Mesenteric fat pad (tissue), 1 donor: ENCODE data around the gene TGFB2. TPM values are rescaled to one million over a fixed set of nuclear protein-coding genes. Genes with fewer than 3 reads are reported as not detected.
"Not testable (repeated sequence)": the region's sequence is repeated elsewhere in the genome, so short reads cannot be mapped to it uniquely, and the experiment has no call there.

Experiments used
- DNase-seq: peaks from one replicate; pipeline ENCODE4 v3.0.0-alpha.2; 2020; ENCODE audit warnings: low spot score
- long read RNA-seq: library from polyadenylated mRNA; unstranded; transcript quantifications from one replicate; pipeline ENCODE4 v2.0.0, GENCODE V29; 2020
- total RNA-seq: library from RNA; stranded (reverse); fragmentation: NEBNext Ultra II Directional; extraction: Animal tissue kit (Norgen Biotek cat#: 25700); gene quantifications from one replicate; pipeline ENCODE4 v1.2.1, GENCODE V29; 2021
- donor health status: DM: yes; HTN: yes; CAD: no.

Gene TGFB2
- 1.6 TPM for total RNA-seq
- long read RNA-seq, partial matches to known transcripts: 0 of 1 reads
- long read RNA-seq, other reads (novel, unspliced or antisense): 1 of 1 reads

DNA sequence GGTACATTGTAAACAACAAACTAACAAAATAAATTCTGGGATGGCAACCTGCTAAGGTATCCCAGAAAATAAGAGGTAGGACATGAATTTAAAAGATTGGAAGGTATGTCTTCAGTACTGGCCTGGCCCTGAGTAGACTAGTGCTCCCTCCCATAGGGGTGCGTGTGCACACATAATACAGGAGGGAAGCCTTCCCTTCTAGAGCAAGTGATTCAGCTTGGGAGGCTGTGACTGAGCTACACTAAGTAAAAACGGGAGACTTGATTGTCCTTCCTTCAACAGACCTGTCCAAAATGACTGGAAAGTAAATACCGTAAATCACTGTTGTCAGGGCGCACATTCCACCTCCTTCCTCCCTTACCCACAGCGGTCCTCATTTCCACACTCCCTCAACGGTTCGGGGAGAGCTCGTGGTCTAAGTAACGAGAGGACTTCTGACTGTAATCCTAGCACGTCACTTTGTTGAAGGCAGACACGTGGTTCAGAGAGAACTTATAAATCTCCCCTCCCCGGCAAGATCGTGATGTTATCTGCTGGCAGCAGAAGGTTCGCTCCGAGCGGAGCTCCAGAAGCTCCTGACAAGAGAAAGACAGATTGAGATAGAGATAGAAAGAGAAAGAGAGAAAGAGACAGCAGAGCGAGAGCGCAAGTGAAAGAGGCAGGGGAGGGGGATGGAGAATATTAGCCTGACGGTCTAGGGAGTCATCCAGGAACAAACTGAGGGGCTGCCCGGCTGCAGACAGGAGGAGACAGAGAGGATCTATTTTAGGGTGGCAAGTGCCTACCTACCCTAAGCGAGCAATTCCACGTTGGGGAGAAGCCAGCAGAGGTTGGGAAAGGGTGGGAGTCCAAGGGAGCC is at the start of gene TGFB2:
TGFB2 (plus strand) TSS at position 523 of the 859 bp plus-strand sequence. CDS start 1,366 bp downstream, outside the sequence.
- no peak for DNase-seq

DNA sequence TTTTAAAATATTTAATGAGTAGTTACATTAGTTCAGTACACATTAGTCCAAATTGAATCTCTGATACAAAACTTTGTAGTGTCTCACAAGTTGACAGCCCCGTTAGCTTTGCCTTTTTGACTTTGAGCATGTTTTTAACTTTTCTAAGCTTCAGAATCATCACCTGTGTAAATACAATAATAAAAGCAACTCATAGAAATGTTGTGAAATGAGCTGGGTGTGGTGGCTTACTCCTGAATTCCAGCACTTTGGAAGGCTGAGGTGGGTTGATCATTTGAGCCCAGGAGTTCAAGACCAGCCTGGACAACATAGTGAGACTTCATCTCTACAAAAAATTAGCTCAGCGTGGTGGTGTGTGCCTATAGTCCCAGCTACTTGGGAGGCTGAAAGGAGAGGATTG is 49.0 kb upstream of the TGFB2 start:
- no peak for DNase-seq

DNA sequence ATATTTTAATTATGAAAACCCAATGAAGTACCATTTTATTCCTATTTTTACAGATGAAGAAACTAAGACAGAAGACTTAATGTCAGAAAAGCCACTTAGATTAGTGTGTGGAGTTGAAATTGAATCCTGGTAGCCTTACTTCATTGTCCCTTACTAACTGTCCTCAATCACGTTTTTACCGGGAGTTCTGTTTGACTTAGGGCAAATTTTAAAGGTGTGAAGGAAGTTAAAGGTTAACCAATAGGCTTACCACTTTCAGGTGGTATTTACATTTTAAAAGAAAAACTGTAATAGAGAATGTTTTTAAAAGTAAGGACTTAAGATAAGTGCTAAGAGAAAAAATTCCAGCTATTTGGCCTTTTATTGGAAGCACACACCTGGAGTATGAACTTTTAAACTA is 47.7 kb upstream of the TGFB2 start:
- DNase-seq: no peak

DNA sequence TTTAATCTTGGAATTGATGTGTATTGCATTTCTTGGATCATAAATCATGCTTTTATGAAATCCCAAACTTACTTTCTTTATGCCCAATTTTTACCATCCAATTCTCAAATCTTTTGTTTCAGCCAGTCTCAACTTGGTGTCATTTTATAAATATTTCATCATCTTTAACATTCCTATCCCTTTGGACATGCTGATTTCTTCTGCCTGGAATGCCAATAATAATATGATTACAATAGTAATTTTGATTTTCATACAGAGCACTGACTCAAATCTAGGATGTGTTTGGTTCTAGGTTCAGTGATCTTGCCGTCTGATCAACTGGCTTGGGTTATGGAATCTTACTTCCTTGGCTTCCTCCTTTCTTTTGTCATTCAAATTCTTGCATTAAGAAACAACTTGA is 47.3 kb upstream of the TGFB2 start:
- DNase-seq: no peak

DNA sequence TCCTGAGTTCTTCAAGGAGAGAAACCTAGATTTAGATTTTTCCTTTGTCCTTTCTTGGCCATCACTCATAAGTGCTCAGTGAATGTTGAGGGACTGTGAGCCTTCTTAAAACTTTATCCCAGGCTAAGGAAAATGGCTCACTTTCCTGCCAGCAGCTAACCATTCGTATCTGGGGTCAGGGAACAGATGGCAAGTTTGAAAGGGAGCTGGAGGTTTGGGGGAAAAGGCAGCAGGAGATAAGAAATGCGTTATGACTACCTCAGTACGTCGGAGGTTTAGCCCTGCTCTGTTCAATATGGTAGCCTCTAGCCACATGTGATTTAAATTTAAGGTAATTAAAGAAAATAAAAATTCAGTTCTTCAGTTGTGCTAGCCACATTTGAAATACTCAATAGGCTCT is 46.7 kb upstream of the TGFB2 start:
- DNase-seq: no peak

DNA sequence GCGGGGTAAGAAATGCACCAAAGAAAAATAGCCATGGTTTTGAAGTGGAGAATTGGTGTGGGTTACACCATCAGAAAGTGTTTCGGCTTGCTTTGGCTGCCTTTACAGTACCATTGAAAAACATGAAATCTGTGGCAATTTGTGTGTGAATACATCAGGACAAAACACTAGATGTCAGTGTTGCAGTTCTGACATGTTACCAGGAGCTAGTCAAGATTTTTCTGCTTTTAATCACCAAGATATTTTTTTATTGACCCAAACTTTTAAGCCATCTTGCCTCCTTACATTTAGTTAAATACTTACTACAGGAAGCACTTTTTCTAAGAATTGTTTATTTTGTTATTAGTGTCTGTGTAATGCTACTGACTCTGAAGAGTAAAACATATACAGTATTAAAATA is 45.7 kb upstream of the TGFB2 start:
- DNase-seq: no peak

DNA sequence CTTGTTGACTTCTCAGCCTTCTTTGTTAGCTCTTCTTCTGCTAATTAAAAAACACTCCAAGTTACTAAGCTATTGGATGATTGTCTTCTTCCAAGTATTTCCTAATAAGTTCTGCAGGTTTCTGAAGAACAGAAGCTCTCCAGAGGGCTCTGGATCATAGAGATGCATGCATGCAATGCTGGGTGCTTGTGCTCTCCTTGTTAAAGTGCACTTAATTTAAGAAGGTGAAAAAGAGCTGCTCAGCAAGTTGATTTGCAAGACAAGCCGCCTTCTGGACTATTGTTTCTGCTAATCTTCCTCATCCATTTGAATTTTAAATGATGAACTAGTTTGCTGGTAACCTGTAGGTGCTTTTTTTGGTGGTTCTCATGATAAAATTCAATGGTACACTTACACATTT is 43.9 kb upstream of the TGFB2 start:
- DNase-seq: no peak

DNA sequence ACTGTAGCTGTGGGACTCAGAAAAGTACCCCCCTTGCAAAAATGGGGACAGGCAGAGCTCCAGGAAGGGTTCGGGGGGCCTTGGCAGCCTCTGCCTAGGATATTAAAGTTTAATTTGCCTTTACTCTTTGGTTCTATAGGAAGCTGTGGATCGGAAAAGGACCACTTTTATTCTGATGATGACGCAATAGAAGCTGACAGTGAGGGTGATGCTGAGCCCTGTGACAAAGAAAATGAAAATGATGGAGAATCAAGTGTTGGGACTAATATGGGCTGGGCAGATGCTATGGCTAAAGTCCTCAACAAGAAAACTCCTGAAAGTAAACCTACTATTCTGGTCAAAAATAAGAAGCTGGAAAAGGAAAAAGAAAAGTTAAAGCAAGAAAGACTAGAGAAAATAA is 43.0 kb upstream of the TGFB2 start:
- DNase-seq: no peak

DNA sequence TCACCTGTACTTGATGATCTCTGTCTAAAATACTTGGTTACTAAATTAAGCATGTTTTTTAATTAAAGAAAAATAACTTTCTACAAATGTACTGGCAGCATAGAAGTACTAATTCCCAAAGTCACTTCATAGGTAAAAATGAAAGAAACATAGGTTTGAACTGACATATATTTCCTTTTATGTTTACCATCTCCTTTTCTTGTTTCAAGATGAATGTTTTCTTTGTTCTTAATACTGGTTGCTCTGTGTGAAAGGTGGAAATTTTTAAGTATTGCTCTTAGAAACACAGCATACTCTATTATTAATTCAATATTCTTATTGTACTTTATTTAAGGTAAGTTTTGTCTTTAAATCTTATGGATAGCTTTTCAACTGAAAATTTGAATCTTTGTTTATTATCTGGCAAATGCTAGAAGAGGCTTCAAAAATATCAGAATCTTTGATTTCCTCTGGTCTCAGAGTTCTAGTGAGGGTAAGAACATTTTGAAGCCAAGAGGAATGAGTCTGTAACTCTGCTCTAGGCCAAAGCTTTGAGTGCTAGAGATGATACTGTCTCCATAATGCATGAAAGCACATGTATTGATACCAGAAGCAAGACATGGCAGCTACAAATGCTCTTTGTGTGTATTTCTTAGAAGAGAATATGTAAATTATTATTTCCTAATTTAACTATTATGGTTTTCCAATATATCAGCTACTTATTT is 41.8 kb upstream of the TGFB2 start:
- DNase-seq: no peak

DNA sequence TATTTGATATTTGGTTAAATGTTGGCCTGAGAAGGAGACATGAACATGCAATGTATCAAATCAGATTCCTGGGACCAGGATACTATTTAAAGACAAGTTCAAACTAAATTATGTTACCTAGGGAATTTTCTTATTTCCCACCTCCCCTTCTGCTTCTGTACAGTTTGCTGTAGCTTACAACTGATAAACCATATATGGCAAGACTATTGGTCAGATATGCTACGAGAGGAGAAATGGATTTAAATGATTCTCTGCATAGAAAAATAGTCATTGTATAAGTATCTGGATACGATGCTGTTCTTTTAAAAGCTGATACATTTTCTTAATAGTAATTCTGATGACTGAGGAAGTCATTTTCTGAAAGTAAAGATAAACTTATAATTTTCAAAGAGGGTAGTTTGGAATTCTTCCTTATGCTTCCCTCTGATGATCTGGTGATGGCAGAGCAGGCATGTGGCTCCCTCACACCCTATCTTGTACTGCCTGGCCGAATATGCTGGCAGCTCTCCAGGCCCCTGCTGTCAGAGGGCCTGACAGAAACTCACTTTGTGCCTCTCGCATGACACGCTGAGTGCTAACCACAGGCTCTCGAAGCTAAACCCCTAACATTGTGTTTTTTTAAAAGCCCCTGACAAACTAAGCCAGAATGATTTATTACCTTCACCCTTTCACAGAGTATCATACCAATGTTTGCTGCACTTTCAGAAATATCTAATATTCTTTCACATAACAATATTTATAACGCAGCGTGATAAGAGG is 40.7 kb upstream of the TGFB2 start:
- DNase-seq: no peak

DNA sequence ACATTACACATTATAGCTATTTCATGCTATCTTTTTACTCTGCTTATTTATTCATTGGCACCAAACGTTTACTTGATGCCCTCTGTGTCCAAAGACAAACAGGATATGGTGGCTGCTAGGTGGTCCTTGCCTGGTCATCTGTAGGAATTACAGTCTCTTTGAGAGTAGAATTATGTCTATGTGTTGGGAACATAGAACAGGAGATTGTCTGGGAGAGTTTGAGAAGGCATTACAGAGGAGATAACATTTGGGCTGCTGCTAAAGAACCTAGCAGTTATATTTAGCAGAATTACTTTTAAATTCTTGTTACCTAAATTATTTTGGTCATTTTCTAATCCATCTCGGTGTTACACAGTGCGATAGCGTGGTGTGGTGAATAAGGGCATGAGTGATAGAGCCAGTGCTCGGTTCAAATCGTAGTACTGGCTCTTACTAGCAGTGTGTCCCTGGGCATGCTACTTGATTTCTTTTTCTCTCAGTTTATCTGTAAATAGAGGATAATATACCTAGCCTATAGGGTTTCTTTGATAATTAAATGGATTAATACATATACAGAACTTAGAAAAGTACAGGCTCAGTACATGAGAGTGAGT is 39.6 kb upstream of the TGFB2 start:
- DNase-seq: no peak

DNA sequence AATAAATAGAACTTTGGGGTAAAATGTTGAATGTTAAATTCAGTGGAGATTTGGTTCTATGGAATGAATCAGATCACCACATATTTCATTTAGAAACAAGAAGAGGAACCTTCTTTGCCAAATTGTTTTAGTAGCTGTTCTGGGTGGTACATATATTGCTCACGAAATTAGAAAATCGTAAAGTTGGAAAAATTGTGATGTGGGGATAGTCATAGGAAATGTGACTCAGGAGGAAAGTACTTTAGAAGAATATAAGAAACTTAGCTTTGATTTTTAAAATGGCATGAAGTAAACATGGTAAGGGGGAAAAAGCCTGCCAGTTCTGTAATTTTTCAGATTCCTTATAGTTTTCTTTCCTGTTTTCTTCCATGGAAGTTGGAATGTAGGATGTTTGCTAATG is 32.6 kb upstream of the TGFB2 start:
- DNase-seq: no peak

DNA sequence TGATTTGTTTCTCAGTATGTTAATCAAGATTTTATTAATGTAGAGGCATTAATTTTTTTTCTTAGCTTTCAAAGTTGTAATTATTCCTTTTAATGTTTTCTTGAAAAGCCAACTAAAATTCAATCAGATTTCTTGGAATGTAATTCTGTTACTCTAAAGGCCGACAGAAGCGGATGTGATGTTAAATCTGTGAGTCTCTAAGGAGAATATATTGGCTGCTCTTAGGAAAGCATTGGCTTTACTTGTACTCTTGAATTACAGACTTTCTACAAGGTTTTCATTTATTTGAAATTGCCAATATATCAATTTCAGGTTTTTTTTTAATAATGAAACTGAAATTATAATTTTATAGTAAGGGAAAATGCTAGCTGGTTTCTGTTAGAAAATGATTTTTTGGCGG is 30.8 kb upstream of the TGFB2 start:
- no peak for DNase-seq

DNA sequence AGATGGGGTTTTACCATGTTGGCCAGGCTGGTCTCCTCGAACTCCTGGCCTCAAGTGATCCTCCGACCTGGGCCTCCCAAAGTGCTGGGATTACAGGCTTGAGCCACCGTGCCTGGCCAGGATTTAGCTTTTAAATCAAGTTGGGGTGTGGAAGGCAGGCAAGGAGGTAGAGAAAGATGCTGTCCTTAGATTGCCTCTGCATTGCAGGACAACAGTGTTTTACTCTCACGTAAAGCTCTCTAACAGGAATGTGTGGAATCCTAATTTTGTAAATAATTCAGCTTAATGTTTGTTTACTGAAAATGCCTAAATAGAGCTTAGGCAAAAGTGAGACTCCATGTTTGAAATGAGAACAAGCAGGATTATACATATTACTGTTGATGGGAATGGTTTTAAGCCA is 29.5 kb upstream of the TGFB2 start:
- DNase-seq: no peak

DNA sequence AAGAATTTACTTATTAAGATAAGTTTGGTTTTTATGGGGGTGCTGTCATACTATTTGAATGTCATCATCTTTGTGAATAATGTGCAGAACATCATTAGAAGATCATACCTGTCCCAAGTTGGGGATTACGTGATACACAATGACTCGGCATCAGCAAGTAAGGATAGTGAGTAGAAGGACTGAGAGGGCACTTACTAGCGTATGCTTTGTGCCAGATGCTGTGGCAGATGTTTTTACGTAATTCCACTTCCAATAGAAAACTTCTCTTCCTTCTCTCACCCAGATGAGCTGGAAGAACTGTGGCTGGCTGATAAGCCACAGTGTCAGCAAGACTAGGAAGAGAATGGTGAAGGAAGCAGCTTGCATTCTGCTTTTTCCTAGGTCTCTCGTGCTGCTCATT is 28.1 kb upstream of the TGFB2 start:
- no peak for DNase-seq

DNA sequence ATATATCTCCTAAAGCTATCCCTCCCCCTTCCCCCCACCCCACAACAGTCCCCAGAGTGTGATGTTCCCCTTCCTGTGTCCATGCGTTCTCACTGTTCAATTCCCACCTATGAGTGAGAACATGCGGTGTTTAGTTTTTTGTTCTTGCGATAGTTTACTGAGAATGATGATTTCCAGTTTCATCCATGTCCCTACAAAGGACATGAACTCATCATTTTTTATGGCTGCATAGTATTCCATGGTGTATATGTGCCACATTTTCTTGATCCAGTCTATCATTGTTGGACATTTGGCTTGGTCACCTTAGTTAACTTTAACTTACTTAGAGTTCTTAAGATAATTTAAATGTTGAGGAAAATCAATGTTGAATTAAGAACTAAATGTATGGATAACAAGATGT is 25.0 kb upstream of the TGFB2 start:
- DNase-seq: not testable (repeated sequence)

DNA sequence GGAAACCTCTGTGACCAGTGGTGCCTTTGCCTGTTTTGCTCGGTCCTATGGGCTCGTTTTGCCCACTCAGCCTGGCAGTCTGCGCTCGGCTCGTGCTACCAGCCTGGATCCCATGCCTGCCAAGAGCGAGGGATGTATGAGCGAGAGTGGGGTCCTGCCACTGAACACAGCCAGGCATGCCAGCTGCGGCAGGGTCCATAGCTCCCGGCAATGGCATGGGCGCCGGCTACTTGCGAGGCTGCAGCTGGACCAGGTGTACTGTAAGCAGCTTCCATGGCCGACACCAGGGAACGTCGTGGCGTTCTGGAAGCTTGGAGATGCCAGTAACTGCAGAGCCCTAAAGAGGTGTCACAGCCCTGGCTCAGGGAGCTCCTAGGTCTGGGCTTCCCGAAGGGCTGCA is 22.4 kb upstream of the TGFB2 start:
- DNase-seq: no peak

DNA sequence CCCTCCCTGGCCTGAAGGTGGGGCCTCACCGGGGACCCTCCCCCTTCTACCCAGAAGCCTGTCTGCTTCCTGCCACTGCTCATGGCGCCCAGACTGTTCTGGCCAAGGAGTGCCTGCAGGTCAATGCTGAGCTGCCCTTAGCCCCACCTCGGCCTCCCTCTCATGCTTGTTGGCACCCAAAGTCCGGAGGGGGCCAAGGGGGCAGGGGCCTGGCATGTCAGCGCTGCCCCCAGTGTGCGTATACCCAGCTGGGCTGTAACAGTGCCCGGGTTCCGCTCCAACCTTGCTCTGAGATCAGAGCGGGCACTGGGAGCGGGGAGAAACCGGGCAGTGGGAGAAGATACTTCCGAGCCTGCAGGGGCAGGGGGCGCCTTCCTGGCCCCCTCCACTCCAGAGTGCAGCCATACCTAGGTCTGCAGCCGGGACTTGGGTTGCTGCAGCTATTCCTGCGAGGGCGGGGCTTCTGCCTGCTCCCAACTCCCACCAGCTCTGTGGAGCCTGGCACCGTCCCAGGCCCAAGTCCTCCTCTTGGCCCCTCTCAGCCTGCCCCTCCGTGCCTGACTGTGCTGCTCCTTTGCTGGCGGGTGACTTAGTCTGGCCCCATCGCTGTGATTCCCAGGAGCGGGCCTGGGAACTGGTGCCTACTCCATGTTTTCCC is 21.4 kb upstream of the TGFB2 start:
- no peak for DNase-seq

DNA sequence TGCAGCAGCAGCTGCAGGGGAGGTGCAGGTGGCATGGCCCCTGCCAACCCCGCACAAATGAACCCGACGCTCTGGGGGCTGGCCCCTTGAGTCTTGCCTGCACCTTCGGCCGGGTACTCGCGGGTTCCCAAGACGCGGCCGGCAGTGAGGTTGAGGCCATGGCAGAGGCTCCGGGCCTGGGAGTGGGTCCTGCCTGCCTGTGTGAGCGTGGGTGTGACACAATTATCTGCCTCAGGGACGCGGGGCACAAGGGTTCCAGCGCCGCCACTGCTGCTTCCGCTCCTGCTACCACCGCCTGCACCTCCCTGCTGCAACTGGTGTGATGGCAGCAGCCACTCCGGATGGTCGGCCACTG is 20.9 kb upstream of the TGFB2 start:
- DNase-seq: no peak

DNA sequence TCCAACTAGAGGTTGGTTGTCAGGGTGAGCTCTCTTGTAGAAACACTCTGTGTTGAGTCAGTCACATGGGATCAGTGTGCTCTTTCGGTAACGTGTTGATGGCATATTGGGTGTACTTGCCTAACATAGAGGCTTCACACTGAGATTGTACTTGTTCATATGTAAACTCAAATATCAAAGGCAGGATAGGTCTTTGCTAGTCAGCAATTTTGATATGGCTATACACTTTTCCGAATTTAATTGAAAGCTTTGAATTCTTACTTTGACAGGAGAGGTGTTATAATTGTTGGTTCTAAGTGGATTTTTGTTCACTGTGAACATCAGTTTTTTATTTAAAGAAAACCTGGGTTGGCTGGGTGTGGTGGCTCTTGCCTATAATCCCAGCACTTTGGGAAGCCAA is 16.4 kb upstream of the TGFB2 start:
- DNase-seq: no peak

DNA sequence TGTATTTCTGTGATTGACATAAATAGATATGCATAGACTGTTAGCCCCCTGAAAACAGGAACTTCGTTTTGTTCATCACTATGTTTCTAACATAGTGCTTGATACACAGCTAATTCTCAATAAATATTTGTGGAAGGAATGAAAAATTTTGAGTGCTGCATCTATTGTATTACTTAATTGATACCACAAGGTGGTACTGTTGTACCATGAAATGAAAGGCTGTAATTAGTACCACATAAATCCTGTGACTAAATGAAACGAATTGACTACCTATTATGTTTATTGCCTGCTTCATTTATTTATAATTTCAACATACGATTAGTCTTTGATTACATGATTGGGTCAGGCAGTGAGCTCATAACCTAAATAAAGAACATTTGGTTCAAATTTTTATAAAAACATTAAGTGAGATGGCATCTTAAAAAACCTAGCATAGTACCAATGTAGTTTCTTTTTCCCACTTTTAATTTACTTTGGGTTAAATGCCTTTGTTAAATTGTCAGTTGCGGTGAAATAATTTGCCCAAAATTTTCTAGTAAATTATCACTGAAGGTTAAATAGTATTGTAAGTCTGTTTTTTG is 15.0 kb upstream of the TGFB2 start:
- no peak for DNase-seq
